ENCODE measurements around the gene HSF2BP. TPM values are rescaled to one million over a fixed set of nuclear protein-coding genes. Genes with fewer than 3 reads are reported as not detected.
A peak's percentile ranks its signal among the peaks of the same experiment; 100 is the strongest.

HSF2BP gene
- total RNA-seq, 1 experiment from 2014 or later: 0.96 TPM

GRCh38 chr21:43619344-43619743 is 39.9 kb downstream of the HSF2BP start:
- no peak for DNase-seq (ENCODE audit: low read depth)

DNA sequence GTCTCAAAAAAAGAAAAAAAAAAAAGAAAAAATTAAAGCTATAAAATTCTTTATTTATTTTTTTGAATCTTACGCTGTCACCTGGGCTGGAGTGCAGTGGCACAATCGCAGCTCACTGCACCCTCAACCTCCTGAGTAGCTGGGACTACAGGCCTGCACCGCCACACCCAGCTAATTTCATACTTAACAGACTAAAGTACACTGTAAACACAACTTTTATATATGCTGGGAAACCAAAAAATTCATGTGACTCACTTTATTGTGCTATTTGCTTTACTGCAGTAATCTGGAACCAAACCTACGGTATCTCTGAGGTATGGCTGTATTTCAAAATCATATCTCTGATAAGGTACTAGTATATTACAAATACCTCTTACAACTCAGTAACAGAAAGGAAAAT is 40.3 kb downstream of the HSF2BP start:
- no peak for DNase-seq (ENCODE audit: low read depth)

DNA sequence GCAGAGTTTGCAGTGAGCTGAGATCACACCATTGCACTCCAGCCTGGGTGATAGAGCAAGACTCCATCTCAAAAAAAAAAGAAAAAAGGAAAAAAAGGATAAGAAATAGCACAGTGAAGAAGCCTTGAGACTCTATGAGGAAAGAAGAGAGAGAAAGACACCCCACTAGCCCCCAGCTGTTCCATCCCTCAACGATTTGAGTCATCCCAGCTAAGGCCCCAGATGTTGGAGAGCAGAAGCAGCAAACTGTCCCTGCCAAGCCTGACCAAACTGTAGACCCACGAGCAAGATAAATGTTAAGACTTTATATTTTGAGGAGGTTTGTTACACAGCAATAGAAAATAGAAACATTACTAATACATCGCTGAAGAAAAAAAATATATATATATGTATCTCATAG is 42.4 kb downstream of the HSF2BP start:
- DNase-seq (ENCODE audit: low read depth): peak; percentile 37

GRCh38 chr21:43614839-43615238 is 44.4 kb downstream of the HSF2BP start:
- DNase-seq (ENCODE audit: low read depth): no peak

DNA sequence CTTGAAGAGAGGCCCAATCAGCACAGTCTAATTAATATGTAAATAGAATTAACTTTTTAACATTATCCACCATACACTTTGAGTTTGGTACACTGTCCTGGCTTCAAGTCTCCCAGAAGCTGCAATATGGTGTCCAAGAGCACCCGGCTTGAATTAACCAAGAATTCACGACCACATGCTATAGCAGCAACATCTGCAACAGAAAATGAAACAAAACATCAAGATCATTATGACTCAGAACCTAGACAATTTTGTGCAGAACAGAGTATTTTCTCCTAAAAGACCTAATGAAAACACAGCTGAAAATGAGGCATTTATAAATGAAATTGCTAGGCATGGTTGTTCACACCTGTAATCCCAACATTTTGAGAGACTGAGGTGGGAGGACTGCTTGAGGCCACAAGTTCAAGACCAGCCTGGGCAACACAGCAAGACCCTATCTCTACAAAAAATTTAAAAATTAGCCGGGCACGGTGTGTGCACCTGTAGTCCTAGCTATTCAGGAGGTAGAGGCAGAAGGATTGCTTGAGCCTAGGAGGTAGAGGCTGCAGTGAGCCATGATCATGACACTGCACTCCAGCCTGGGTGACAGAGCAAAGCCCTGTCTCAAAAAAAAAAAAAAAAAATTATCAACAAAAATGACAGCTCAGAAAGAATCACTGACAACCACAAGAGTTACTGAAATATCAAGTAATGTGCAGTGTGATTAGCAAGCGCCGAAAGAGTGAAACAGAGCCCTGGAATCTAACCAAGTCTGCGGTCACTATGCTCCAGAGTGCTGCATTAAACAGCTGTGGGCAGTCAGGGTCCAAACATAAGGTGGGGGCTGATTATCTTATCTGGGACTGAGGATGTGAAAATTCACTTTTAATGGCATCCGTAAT is 45.3 kb downstream of the HSF2BP start:
- peak; percentile 86 for DNase-seq (ENCODE audit: low read depth)

DNA sequence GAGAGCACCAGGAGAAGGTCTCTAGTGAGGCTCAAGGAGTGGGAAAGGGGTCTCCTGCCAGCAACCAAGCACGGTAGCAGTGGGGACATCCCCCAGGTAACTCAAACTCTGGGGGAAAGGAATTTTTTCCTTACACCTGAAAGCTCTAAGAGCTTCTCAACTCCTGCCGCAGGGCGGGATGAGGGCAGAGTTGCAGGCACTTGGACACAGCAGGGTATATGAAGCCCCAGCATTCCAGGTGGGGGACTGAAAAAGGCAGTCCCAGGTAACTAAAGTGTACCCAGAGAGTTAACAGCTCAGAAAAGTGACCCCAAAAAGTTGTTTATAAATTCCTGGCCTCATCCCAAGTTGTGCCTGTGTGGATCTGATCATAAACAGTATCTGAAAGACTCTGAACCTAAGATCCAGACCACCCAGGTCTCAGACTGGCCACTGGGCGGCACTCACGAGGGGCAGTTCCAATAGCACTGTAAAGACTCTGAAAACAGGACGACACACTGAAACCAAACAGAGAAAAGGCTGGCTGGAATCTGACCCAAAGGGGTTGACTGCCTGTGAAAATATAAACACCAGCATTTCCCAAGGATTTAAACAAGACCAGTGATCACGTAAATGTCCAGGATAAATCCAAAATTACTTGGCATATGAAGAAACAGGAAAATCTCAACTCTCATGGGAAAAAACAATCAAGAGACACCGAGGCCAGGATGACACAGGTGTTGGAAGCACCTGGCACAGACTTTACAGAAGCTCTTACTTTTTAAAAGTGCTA is 47.5 kb downstream of the HSF2BP start:
- peak; percentile 53 for DNase-seq (ENCODE audit: low read depth)

DNA sequence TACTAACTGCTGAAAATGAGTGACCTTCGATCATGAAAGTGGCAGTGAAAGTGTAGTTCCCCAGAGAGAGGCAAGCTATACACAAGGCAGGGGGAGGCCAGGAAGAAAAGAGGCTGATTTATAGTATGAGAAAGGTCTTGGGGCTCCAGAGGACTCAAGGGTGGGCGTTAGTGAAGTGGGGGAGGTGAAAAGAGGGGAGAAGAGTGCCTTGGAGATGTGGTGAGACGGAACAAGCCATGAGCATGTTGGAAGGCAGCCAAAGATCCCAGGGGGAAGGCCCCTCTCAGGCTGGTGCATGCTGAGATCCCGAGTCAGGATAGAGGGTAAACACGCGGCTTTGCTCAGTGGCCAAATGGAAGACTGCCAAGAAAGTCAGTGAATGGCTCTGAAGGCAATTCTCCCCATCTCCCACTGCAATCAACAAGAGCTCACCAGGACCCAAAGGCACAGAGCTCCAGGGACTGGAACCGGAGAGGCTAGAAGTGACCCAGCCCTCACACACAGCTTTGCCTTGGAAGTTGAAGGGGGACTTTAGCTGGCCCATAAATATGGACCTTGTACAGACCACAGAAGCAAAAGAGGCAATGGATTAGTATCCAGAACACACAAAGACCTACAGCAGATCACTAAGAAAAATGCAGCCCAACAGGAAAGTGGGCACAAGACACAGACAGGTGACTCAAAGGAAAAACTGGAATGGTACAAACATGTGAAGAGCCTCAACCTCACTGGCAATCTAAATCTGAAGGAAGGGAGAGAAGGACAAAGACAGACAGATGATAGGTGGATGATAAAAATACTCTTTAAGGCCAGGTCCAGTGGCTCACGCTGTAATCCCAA is 49.6 kb downstream of the HSF2BP start:
- DNase-seq (ENCODE audit: low read depth): peak; percentile 85

DNA sequence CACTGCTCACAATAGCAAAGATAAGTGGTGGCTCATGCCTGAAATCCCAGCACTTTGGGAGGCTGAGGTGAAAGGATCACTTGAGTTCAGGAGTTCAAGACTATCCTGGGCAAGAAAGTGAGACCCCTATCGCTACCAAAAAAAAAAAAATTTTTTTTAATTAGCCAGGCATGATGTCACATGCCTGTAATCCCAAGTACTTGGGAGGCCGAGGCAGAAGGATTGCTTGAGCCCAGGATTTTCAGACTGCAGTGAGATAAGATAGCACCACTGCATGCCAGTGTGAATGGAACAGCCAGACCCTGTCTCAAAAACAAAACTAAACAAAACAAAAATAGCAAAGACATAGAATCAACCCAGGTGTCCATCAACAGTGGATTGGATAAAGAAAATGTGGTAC is 50.6 kb downstream of the HSF2BP start:
- no peak for DNase-seq (ENCODE audit: low read depth)

DNA sequence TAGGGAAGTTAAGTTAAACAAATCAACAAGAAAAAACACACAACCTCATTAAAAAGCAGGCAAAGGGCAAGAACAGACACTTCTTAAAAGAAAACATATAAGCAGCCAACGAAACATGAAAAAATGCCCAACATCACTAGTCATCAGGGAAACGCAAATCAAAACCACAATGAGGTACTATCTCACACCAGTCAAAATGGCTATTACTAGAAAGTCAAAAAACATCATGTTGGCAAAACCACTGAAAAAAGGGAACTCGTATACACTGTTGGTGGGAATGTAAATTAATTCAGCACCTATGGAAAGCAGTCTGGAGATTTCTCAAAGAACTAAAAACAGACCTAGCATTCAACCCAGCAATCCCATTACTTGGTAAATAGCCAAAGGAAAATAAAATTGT is 51.1 kb downstream of the HSF2BP start:
- DNase-seq (ENCODE audit: low read depth): peak; percentile 77

DNA sequence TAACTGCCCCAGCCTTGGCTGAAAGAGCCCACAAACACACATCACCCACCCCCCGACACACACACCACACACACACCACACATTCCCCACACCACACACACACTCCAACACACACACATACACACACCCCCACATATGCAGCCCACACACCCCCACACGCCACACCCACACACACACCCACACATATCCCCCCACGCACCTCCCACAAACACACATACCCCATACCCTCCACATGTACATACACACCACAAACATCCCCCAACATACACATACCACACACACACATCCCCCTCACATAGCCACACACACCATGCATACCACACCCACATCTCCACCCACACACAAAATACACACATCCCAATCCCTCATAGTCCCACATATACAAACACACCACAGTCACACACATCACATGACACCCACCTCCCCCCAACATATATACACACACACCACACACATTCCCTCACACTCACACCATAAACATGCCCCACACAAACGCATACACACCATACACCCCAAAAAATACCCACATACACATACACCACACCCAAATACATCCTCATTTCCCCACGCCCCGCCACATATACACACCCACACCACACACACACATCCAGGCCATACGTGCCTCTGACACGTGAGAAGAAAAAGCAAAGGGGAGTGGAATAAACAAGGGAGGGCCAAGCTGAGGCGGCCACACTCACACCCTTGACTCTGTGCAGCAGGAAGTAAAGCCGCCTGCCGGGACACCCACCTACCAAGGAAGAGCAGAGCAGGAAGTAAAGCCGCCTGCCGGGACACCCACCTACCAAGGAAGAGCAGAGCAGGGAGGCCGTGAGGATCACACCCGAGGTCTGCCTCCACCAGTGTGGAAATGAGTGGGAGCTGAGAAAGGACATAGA is 53.7 kb downstream of the HSF2BP start:
- DNase-seq (ENCODE audit: low read depth): no peak

DNA sequence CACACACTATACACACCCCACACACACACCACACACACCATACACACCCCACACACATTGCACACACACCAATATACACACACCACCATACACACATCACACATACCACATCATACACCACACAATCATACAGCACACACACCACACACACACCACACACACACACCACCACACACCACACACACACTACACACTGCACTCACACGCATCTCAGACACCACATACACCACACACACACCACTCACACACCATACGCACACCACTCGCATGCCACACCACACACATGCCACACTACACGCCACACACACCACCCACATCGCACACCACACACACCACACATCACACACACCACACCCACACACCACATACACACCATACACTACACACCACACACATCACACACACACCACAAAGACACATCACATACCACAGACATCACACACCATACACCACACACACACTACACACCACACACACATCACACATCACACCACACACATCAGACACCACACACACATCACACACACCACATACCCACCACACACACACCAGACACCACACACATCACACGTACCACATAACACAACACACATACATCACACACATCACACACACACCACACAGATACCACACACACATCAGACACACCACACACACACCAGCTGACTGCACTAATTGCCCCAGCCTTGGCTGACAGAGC is 54.6 kb downstream of the HSF2BP start:
- DNase-seq (ENCODE audit: low read depth): no peak

DNA sequence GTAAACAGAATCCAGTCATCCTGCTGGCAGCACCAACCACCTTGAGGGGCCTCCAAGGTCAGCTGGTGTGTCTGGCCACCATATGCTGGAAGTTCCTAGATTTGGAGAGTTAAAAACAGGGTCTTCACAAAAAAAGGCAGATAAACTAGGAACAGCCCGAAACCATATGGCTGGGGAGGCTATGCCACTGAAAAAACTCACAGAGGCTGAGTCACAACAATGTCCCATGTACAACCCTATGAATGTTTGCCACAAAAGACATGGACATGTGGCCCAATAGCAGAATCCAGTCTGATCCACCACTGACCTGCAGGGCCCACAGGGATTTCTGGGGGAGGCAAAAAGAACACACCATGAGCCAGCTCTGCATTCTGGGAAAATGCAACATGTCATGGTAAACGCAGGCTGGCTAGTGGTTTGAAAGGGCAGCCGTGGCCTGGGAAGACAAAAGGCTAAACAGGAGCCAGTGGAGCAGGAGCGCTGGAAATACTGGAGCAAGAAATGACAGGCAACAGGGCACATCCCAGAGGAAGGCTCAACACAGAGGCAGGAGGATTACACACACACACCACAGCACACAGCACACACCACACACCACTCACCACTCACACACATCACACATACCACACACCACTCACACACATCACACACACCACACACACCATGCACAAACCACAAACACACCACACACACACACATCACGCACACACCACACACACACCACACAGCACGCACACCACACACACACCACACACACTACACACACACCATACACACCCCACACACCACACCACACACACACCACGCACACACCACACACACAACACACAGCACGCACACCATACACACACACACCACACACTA is 55.4 kb downstream of the HSF2BP start:
- DNase-seq (ENCODE audit: low read depth): peak; percentile 91

DNA sequence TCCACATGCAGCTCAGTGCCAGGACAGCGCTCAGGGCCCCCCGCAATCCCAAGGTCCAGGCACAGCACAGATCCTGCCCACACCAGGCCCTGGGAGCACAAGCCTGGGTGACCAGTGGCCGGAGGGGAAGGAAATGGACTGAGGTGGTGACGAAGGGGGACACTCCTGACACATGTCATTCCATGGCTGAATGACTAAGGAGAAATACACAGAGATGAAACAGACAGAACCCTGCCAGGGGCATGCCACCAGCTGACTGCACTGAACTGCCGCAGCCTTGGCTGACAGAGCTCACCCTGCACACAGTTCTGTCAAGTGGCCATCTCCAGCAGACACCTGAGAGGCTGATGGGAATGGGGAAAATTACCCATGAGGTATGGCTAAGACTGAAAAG is 56.1 kb downstream of the HSF2BP start:
- no peak for DNase-seq (ENCODE audit: low read depth)

- DNase-seq (ENCODE audit: low read depth): no peak
These were observed 56.7 kb downstream of the HSF2BP start for GRCh38 chr21:43602266-43603232.

GRCh38 chr21:43600642-43601402 is 58.5 kb downstream of the HSF2BP start:
- DNase-seq (ENCODE audit: low read depth): peak; percentile 86

GRCh38 chr21:43599728-43600127 is 59.6 kb downstream of the HSF2BP start:
- no peak for DNase-seq (ENCODE audit: low read depth)

DNA sequence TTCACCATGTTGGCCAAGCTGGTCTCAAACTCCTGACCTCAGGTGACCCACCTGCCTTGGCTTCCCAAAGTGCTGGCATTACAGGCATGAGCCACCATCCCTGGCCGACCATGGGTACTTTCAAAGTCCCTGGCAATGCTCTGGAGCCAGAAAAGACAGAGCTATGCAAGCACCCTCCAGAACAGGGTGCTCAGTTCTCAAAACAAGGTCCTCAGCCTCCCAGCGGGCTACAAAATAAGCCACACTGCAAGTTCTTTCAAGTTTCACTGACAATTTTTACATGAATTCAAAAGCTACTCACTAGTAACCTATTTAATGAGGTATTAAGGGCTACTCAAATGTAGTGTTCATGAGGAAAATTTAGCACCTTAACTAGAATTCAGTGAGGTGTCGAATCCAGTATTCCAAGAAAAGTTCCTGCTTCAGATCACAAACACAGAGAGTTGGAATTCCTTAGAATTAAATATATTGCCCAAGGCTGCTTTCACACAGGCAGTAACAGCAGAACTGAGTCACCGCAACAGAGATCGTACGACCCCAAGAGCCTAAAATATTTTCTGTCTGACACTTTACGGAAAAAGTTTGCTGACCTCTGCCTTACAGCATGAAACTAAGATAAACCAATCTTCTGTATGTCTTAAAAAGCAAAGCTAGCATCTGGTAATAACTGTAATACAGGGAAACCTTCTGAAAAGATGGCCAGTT is 60.7 kb downstream of the HSF2BP start:
- peak; percentile 82 for DNase-seq (ENCODE audit: low read depth)

All from RPMI7951 (cell line).